ENCODE measurements around the gene MRPL17.
"Not testable (repeated sequence)": the region's sequence is repeated elsewhere in the genome, so short reads cannot be mapped to it uniquely, and the experiment has no call there.

The MRPL17 gene

GRCh38 chr11:6682936-6683861 lies at the start of gene MRPL17:
TSS of gene MRPL17 (minus strand) at chr11:6683340. CDS start at chr11:6683296, 44 bp downstream.
- Histone ChIP-seq H3K27me3 (ENCODE audit: control insufficient read depth in 5 of 5, insufficient read depth in 4 of 5, low read length in 5 of 5) (no peaks in the 10 kb centered on the region), H3K4me1 (ENCODE audit: control insufficient read depth in 5 of 5, insufficient read depth in 5 of 5, low read length in 5 of 5) (peaks cover 4 to 30% (median 23%) of the 10 kb centered on the region in 5 donors), H3K36me3 (ENCODE audit: control insufficient read depth in 5 of 5, insufficient read depth in 5 of 5, low read length in 5 of 5) (peaks cover 0 to 9% (median 4%) of the 10 kb centered on the region in 5 donors), H3K9me3 (ENCODE audit: control insufficient read depth in 5 of 5, low read length in 5 of 5) (no peaks in the 10 kb centered on the region), H3K9ac (ENCODE audit: low read length in 5 of 5) (peak within 1 kb of the TSS; percentile 75 to 95 (median 91)), H3K27ac (ENCODE audit: low read depth, low read length) (peak within 1 kb of the TSS; percentile 86), H3K4me3 (ENCODE audit: low read depth in 1 of 5, low read length in 5 of 5) (peak within 1 kb of the TSS; percentile 84 to 97 (median 93))

- no peaks in the 10 kb centered on the region for H3K27me3 ChIP-seq (ENCODE audit: control insufficient read depth in 5 of 5, insufficient read depth in 4 of 5, low read length in 5 of 5)
- peaks cover 0 to under 1% (median 0%) of the 10 kb centered on the region in 5 donors for H3K36me3 ChIP-seq (ENCODE audit: control insufficient read depth in 5 of 5, insufficient read depth in 5 of 5, low read length in 5 of 5)
- no peak overlapping the region for H3K27ac ChIP-seq (ENCODE audit: low read depth, low read length)
- H3K9ac ChIP-seq (ENCODE audit: low read length in 5 of 5): peak overlapping the region in 1 of 5 donors; percentile 1
- peaks cover 0 to 17% (median 0%) of the 10 kb centered on the region in 5 donors for H3K4me1 ChIP-seq (ENCODE audit: control insufficient read depth in 5 of 5, insufficient read depth in 5 of 5, low read length in 5 of 5)
- no peak overlapping the region for H3K4me3 ChIP-seq (ENCODE audit: low read depth in 1 of 5, low read length in 5 of 5)
- peaks cover 0 to 7% (median 0%) of the 10 kb centered on the region in 5 donors for H3K9me3 ChIP-seq (ENCODE audit: control insufficient read depth in 5 of 5, low read length in 5 of 5)
These were observed 45.0 kb upstream of the MRPL17 start for GRCh38 chr11:6727971-6728760.

GRCh38 chr11:6725386-6725896 lies 42.3 kb upstream of the MRPL17 start:
- Histone ChIP-seq H3K27ac (ENCODE audit: low read depth, low read length) (no peak overlapping the region), H3K36me3 (ENCODE audit: control insufficient read depth in 5 of 5, insufficient read depth in 5 of 5, low read length in 5 of 5) (no peaks in the 10 kb centered on the region), H3K4me1 (ENCODE audit: control insufficient read depth in 5 of 5, insufficient read depth in 5 of 5, low read length in 5 of 5) (peaks cover 0 to 17% (median 0%) of the 10 kb centered on the region in 5 donors), H3K27me3 (ENCODE audit: control insufficient read depth in 5 of 5, insufficient read depth in 4 of 5, low read length in 5 of 5) (no peaks in the 10 kb centered on the region), H3K9me3 (ENCODE audit: control insufficient read depth in 5 of 5, low read length in 5 of 5) (peaks cover 0 to 10% (median 0%) of the 10 kb centered on the region in 5 donors), H3K9ac (ENCODE audit: low read length in 5 of 5) (no peak overlapping the region), H3K4me3 (ENCODE audit: low read depth in 1 of 5, low read length in 5 of 5) (no peak overlapping the region)

GRCh38 chr11:6724013-6724412 lies 40.9 kb upstream of the MRPL17 start:
- no peaks in the 10 kb centered on the region for H3K36me3 ChIP-seq (ENCODE audit: control insufficient read depth in 5 of 5, insufficient read depth in 5 of 5, low read length in 5 of 5)
- H3K9me3 ChIP-seq (ENCODE audit: control insufficient read depth in 5 of 5, low read length in 5 of 5): peaks cover 0 to 10% (median 0%) of the 10 kb centered on the region in 5 donors
- peaks cover 0 to 22% (median 7%) of the 10 kb centered on the region in 5 donors for H3K4me1 ChIP-seq (ENCODE audit: control insufficient read depth in 5 of 5, insufficient read depth in 5 of 5, low read length in 5 of 5)
- no peaks in the 10 kb centered on the region for H3K27me3 ChIP-seq (ENCODE audit: control insufficient read depth in 5 of 5, insufficient read depth in 4 of 5, low read length in 5 of 5)
- no peak overlapping the region for H3K4me3 ChIP-seq (ENCODE audit: low read depth in 1 of 5, low read length in 5 of 5)
- no peak overlapping the region for H3K9ac ChIP-seq (ENCODE audit: low read length in 5 of 5)
- no peak overlapping the region for H3K27ac ChIP-seq (ENCODE audit: low read depth, low read length)

GRCh38 chr11:6721343-6721742 lies 38.2 kb upstream of the MRPL17 start:
- Histone ChIP-seq H3K4me3 (ENCODE audit: low read depth in 1 of 5, low read length in 5 of 5) (no peak overlapping the region), H3K4me1 (ENCODE audit: control insufficient read depth in 5 of 5, insufficient read depth in 5 of 5, low read length in 5 of 5) (peaks cover 0 to 19% (median 7%) of the 10 kb centered on the region in 5 donors), H3K36me3 (ENCODE audit: control insufficient read depth in 5 of 5, insufficient read depth in 5 of 5, low read length in 5 of 5) (no peaks in the 10 kb centered on the region), H3K9ac (ENCODE audit: low read length in 5 of 5) (no peak overlapping the region), H3K27ac (ENCODE audit: low read depth, low read length) (no peak overlapping the region), H3K27me3 (ENCODE audit: control insufficient read depth in 5 of 5, insufficient read depth in 4 of 5, low read length in 5 of 5) (no peaks in the 10 kb centered on the region), H3K9me3 (ENCODE audit: control insufficient read depth in 5 of 5, low read length in 5 of 5) (peaks cover 0 to 3% (median 0%) of the 10 kb centered on the region in 5 donors)

- H3K4me3 ChIP-seq (ENCODE audit: low read depth in 1 of 5, low read length in 5 of 5): no peak overlapping the region
- H3K4me1 ChIP-seq (ENCODE audit: control insufficient read depth in 5 of 5, insufficient read depth in 5 of 5, low read length in 5 of 5): peaks cover 0 to 19% (median 7%) of the 10 kb centered on the region in 5 donors
- H3K36me3 ChIP-seq (ENCODE audit: control insufficient read depth in 5 of 5, insufficient read depth in 5 of 5, low read length in 5 of 5): no peaks in the 10 kb centered on the region
- no peak overlapping the region for H3K9ac ChIP-seq (ENCODE audit: low read length in 5 of 5)
- H3K27ac ChIP-seq (ENCODE audit: low read depth, low read length): no peak overlapping the region
- H3K27me3 ChIP-seq (ENCODE audit: control insufficient read depth in 5 of 5, insufficient read depth in 4 of 5, low read length in 5 of 5): no peaks in the 10 kb centered on the region
- peaks cover 0 to 3% (median 0%) of the 10 kb centered on the region in 5 donors for H3K9me3 ChIP-seq (ENCODE audit: control insufficient read depth in 5 of 5, low read length in 5 of 5)
These were observed 36.4 kb upstream of the MRPL17 start for GRCh38 chr11:6719576-6719975.

- H3K9ac ChIP-seq (ENCODE audit: low read length in 5 of 5): no peak overlapping the region
- H3K4me1 ChIP-seq (ENCODE audit: control insufficient read depth in 5 of 5, insufficient read depth in 5 of 5, low read length in 5 of 5): peaks cover 0 to 20% (median 14%) of the 10 kb centered on the region in 5 donors
- H3K27ac ChIP-seq (ENCODE audit: low read depth, low read length): no peak overlapping the region
- H3K36me3 ChIP-seq (ENCODE audit: control insufficient read depth in 5 of 5, insufficient read depth in 5 of 5, low read length in 5 of 5): no peaks in the 10 kb centered on the region
- H3K9me3 ChIP-seq (ENCODE audit: control insufficient read depth in 5 of 5, low read length in 5 of 5): no peaks in the 10 kb centered on the region
- no peak overlapping the region for H3K4me3 ChIP-seq (ENCODE audit: low read depth in 1 of 5, low read length in 5 of 5)
- no peaks in the 10 kb centered on the region for H3K27me3 ChIP-seq (ENCODE audit: control insufficient read depth in 5 of 5, insufficient read depth in 4 of 5, low read length in 5 of 5)
These were observed 34.3 kb upstream of the MRPL17 start for GRCh38 chr11:6717426-6717825.

GRCh38 chr11:6711552-6711951 lies 28.4 kb upstream of the MRPL17 start:
- H3K9ac ChIP-seq (ENCODE audit: low read length in 5 of 5); H3K36me3 ChIP-seq (ENCODE audit: control insufficient read depth in 5 of 5, insufficient read depth in 5 of 5, low read length in 5 of 5); H3K4me3 ChIP-seq (ENCODE audit: low read depth in 1 of 5, low read length in 5 of 5); H3K9me3 ChIP-seq (ENCODE audit: control insufficient read depth in 5 of 5, low read length in 5 of 5); H3K27ac ChIP-seq (ENCODE audit: low read depth, low read length); H3K27me3 ChIP-seq (ENCODE audit: control insufficient read depth in 5 of 5, insufficient read depth in 4 of 5, low read length in 5 of 5): not testable (repeated sequence)
- H3K4me1 ChIP-seq (ENCODE audit: control insufficient read depth in 5 of 5, insufficient read depth in 5 of 5, low read length in 5 of 5): peaks cover 0 to 11% (median 6%) of the 10 kb centered on the region in 5 donors

GRCh38 chr11:6708876-6709275 lies 25.7 kb upstream of the MRPL17 start:
- H3K27me3 ChIP-seq (ENCODE audit: control insufficient read depth in 5 of 5, insufficient read depth in 4 of 5, low read length in 5 of 5): no peaks in the 10 kb centered on the region
- peaks cover 0 to 13% (median 9%) of the 10 kb centered on the region in 5 donors for H3K4me1 ChIP-seq (ENCODE audit: control insufficient read depth in 5 of 5, insufficient read depth in 5 of 5, low read length in 5 of 5)
- H3K27ac ChIP-seq (ENCODE audit: low read depth, low read length): no peak overlapping the region
- no peaks in the 10 kb centered on the region for H3K36me3 ChIP-seq (ENCODE audit: control insufficient read depth in 5 of 5, insufficient read depth in 5 of 5, low read length in 5 of 5)
- H3K9ac ChIP-seq (ENCODE audit: low read length in 5 of 5): no peak overlapping the region
- no peak overlapping the region for H3K4me3 ChIP-seq (ENCODE audit: low read depth in 1 of 5, low read length in 5 of 5)
- H3K9me3 ChIP-seq (ENCODE audit: control insufficient read depth in 5 of 5, low read length in 5 of 5): peaks cover 0 to 3% (median 0%) of the 10 kb centered on the region in 5 donors

Data from subcutaneous abdominal adipose tissue (tissue), 5 donors.